AG20443 (cell line): ENCODE results near the gene LRRC15.

Experiments
- DNase-seq: peaks from one replicate; pipeline ENCODE4 v3.0.0; 2012; ENCODE audit warnings: low spot score, mixed read lengths

The LRRC15 gene

DNA sequence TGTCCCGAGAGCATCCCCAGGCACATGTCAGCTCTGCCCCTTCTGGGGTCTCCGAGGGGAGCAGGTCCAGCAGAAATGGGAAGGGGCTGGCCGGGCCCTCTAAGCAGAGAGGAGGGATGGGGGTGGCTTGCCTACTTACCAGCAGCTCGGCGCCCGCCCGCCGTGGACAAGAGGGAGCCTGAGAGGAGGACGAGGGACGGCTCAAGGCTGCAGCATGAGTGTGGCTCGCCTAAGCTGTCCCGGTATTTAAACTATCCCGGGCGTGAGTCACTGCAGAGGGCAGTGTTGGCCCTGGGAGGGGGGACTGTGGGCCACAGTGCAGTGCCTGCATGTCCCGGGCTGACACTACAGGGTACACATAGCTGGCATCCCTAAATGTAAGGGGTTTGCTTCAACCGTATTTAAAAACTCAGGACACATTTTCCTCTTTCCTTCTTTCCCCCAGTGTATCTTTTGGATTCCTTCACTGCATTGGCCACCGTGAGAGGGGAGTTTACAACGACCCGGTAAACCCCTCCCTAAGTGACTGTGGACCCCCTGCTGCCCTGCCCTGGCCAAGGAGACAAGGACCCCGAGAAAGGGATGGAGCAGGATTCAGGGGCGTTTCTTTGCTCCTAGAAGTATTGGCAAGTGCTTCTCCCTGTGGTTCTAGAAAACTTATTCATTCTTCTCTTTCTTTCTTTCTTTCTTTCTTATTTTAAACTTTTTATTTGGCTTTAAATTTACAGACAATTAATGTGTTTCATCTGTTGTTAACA is at the start of gene LRRC15:
TSS of gene LRRC15 (minus strand) at position 222 of the 758 bp plus-strand sequence. CDS start 8,700 bp downstream, outside the sequence.
- DNase-seq: peak; percentile 90

DNA sequence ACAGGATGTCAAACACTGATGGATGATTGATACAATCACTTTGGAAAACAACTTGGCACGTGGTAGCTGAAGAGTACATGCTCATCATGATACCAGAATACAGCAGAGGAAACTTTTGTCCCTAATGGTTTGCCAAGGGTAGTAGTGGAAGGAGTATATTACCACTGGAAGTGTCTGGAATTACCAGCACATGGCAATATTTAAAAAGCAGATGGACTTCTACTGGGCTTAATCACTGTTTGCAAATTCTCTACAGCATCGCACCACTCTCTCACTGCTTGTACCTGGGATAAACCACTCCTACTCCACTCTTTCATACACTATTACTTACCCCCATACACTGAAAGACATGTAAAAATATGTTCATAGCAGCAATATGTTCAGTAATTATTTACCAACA is 49.1 kb upstream of the LRRC15 start:
- DNase-seq: no peak

DNA sequence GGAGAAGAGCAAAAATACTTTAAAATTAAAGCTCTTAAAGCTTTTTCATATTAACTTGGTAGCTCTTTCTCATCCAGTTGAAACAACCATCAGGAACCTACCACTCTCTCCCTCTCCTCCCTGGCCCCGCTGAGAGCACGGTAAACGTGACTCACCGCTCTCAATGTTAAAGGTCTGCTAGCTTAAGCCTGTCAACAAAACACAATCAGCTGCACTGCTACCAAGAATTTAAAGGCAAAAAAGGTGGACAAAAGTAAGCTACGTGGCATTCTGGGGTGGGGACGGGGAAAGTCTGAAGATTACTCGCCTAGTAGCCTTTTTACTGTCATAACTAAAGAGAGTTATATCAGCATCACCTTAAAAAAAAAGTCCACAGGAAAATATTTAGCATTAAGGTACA is 37.9 kb upstream of the LRRC15 start:
- no peak for DNase-seq

DNA sequence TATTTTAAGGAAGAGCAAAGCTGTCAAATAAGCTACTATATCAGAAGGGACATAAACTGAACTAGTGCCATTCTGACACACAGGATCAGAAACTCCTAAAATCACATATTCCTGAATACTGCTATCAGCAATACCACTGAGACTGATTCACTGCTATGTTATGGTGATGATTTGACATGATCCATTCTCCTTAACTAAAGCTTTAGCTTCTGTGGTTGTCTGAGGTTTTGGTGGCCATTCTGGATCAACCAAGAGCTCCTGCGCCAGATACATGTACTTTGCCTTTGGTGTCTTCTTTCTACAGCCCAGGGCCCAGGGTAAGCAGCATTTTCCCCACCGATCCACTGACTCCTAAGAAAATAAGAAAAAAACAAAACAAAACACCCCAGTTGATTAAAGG is 36.2 kb upstream of the LRRC15 start:
- no peak for DNase-seq

DNA sequence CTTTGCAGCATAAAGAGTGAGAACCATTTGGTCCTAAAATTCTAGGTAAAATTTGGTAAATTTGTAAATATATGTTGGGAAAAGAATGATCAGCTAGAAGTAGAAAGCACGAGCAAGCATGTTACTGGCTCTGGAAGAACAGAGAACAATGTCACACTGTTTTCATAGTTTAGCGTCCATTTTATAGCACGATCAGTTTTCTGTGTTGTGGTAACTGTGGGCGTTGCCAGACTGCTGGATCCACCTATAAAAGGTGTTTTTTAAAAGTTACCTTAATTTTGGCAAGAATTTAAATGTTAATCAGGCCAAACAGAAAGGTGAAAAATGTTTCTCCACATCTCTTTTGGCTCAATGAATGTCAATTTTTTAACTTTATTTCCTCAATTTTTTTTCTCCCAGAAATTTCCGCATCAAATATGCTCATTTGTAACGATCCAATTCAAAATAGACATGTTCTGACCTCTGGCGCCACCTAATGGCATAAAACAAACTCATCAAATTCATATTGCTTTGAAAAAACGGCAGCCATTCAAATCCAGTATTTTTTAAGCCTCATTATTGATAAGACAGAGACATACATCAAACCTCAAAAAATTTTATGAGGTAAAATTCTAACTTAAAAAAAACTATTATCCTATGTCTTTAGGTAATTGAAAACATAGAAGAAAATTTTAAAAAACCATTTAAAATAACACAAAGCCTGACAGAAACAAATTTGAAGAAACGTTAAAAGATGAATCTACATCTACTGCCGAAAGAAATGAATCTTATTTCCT is 35.0 kb upstream of the LRRC15 start:
- DNase-seq: peak; percentile 40

DNA sequence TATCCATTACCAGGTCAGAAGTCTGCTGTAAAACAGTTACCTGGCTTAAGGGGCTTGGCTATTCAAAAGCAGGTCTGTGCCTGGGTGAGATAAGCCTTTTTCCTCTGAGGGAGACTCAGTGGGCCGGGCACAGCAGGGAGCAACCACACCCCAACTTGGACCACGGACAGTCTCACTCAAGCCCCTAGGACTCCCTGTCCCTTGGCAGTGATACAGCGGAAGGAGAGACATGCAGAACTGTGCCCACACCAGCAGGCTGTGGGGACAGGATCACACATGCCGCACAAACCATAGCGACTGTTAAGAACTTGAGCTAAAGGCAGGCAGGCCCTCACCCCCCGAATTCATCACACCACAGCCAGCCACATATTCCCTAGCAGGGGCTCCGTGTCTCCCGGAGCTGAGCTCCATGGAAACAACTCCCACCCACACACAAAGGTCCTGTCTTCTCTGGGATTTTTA is 32.4 kb upstream of the LRRC15 start:
- no peak for DNase-seq

DNA sequence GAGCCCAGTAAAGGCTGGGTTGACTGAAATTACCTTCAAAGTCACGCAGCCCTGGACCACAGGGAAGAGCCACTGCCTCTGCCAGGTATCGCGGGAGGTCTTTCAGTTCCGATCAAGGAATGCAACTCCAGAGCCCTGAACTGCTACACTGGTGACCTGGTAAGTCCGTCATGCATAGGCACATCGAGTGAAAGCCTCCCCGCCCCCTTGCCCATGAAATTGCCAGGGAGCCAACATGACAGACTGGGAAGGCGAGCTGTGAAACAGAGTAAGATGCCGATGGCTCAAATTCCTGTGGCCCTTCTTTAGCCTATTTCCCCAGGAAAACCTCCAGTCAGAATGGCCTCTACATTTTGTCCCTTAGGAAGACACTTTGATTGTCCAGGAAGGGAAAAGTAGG is 31.8 kb upstream of the LRRC15 start:
- DNase-seq: no peak

DNA sequence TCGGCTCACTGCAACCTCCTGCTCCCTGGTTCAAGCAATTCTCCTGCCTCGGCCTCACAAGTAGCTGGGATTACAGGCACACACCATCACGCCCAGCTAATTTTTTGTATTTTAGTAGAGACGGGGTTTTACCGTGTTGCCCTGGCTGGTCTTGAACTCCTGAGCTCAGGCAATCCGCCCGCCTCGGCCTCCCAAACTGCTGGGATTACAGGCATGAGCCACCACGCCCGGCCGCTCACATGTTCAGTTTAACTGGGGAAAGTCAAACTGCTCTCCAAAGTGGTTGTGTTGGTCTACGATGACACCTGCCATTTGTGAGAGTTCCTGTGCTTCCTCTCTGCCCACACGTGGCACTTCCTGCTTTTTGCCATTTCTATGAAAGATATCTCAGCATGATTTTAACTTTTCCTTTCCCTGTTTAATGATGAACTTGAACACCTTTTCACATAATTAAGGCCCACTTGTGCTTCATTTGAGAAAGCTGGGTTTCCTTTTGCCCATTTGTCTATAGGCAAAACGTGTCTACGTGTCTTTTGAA is 30.4 kb upstream of the LRRC15 start:
- DNase-seq: no peak

DNA sequence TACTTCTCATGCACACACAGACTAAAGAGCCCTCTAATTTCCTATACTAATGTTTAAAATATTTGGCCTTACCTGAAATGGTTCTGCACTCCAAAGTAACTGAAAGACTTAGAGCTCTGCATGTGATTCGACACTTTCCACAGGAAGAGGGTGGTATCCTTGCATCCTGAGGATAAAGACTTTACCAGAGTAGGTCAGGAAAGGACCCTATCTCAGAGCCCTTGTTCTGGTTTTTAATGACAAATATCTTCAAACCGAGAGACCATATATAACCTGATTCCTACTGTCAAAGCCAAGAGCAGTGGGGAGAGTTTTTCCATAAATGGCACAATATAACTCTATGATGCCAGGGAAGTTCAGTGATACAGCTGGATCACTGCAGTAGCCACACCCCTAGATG is 29.6 kb upstream of the LRRC15 start, which contains the start of gene GP5:
TSS of gene GP5 (minus strand) at position 101 of the 400 bp plus-strand sequence. CDS start 984 bp downstream, outside the sequence.
- no peak for DNase-seq

DNA sequence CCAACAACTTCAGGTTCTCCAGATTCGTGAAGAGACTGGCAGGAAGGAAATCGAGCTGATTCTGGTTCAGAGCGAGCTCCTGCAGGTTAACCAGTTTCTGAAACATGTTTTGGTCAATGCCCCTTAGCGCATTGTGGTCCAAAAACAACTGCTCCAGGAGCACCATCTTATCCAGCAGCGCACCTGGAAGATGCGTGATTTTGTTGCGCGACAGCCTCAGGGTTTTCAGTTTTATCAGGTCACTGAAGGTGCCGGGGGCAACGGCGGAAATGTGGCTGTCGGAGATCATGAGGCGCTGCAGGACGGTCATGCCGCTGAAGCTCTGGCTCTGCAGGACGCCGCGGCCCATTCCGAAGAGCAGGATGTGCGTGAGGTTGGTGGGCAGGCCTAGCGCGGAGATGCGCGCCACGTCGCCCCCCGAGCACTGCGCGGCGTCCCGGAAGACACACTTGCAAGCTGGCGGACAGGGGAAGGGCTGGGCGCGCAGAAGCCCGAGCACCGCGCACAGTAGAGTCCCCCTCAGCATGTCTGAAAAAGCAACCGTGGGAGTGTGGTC is 28.3 kb upstream of the LRRC15 start:
- no peak for DNase-seq

DNA sequence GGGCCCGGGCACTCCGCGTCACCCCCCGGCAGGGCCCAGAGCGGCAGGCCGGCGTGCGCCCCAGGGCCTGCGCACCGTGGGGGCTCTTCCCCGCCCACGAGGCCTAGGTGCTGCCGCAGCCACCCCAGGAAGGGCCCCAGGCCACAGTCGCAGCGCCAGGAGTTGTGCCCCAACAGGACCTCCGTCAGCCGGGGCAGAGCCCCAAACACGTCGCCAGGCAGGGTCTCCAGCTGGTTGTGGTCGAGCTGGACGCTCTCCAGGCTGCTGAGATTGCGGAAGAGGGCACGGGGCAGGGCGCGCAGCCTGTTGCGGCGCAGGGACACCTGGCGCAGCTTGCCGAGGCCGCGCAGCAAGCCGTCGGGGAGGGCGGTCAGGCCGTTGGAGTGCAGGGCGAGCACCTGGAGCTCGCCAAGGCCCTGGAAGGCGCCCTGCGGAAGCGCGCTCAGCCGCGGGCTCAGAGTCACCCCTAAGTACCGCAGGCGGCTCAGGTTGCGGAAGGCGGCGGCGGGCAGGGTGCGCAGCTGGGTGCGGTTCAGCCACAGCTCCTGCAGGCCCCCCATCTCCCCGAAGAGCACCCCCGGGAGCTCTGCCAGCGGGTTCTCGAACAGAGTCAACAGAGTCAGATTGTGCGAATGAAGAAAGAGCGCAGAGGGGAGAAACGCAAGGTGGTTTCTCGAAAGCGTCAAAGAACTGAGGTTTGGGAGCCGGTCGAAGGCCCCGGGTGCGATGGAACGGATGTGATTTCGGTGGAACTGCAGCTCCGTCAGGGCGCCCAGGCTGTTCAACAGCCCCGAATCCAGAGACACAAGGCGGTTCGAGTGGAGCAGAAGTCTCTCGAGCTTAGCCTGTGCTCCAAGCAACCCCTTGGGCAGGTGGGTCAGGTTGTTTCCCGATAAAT is 27.6 kb upstream of the LRRC15 start:
- DNase-seq: no peak

DNA sequence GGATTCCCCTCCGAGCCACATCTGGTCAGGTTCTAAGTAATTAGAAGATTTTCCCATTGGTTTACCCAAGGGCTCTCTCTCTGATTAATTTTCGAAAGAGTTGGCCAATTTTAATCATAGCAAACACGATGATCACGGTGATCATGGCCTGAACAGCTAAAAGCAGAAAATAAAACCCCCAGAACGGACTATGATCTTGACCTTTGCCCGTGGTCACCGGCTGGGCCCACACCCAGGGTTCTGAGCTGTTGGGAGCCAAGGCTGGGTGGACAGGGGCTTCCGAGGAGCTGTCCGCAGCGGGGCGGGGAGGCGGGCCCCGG is 27.0 kb upstream of the LRRC15 start:
- DNase-seq: peak; percentile 30

DNA sequence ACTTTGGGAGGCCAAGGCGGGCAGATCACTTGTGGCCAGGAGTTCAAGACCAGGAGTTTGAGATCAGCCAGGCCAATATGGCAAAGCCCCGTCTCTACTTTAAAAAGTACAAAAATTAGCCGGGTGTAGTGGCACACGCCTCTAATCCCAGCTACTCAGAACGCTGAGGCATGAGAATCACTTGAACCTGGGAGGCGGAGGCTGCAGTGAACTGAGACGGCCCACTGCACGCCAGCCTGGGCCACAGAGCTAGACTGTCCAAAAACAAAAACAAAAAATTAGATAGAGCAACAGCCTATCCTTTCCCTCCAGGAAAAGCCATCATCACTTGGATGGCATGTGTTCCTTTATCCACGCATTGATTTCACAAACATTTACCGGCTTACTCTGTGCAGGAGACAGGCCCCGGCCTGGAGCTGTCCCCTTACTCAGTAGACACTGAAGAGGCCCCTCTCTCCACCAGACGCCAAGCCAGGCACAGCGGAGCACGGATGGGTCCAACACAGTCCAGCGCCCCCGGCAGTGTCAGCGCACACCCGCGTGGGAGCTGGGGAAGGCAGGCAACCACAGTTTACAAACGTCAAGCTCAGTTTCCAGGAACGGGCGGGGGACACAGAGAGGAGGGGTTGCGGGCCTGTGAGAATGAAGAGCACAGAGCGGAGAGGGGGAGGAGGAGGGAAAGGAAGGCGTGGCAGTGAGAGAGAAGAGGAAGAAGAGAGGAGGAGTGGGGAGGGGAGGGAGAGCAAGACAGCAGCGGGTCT is 26.4 kb upstream of the LRRC15 start:
- peak; percentile 70 for DNase-seq

DNA sequence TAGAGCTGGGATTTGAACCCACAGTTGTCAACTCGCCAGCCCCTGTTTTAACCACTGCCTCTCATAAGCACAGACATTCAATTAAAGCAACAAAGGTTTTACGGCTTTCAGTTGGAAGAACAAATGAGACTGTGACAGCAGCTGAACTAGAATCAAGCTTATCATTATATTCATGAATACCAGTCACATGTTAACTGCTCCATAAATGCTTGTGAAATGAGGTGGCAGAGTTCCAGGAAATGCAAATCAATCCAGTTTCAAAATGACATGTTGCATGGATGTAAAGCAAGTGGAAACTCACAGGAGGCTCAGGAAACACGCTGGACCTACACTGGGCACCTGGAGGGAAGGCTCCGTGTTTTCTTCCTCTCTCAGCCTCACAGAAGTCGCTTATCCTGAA is 25.7 kb upstream of the LRRC15 start:
- DNase-seq: no peak

DNA sequence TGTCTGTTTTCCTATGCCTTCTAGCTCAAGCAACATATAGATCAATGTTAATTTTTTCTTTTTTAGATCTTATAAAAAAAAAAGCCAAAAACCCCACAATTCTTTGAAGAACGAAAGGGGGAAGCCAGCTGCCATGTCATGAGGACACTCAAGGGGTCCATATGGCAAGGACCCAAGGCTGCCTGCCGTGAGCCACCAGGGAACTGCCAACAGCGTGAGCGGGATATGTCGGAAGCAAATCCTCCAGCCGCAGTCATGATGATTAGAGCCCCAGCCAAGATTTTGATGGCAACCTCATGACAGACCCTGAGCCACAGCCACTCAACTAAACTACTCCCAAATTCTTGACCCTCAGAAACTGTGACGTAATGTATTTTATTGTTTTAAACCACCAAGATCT is 23.0 kb upstream of the LRRC15 start:
- DNase-seq: no peak

DNA sequence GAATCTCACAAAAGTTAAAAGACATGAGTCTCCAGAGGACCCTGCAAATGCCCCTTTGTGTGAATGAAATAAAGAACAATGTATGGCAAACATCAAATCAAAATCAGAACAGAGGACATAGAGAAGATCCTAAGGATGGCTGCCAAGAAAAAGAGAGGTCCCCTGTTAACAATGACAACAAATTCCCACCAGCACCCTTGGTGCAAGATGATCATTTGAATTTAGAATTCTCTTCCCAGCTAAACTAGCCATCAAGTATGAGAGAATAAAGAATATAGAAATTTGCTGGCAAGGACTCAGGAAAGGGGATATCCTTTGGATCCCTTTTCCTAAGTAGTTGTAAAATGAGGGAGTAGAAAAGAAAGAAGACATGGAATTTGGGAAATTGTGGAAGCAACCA is 21.3 kb upstream of the LRRC15 start:
- no peak for DNase-seq

DNA sequence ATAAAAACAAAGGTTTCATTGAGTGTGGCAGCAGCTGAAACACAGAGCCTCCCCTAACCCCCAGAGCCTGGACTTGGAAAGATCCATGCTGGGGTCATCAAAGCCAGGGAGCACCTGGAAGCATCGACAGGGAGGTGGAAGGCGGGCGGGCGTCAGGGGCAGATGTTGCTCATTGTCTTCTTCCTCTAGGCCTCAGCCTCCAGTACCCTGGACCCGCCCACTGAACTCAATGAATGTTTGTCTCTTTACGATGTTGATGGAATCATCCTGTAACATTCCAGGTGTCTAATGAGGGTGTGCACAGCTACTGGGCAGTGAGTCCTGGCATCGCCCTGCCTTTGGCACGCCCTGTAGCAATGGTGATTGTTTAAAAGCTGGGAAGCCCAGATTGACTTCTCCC is 19.7 kb upstream of the LRRC15 start:
- DNase-seq: no peak

DNA sequence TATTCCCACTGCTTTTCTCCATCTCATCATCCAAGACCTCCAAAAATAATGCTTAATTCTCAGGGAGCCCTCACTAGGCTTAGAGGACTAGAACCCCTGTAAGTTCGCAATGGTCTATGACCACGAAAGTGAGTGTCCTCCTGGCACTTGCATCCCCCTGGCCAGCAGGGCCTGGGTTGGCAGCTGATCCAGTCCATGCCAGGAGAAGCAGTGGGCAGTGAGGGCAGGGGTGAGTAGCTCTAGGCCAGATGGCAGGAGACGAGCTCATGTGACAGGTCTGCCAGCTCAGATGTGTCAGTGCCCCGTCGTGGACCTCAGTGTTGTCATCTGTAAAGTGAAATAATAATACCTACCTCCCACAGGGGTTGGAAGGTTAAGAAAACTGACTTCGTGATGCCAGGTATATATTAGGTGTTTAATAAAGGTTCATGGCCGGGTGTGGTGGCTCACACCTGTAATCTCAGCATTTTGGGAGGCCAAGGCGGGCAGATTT is 18.4 kb upstream of the LRRC15 start:
- DNase-seq: no peak

DNA sequence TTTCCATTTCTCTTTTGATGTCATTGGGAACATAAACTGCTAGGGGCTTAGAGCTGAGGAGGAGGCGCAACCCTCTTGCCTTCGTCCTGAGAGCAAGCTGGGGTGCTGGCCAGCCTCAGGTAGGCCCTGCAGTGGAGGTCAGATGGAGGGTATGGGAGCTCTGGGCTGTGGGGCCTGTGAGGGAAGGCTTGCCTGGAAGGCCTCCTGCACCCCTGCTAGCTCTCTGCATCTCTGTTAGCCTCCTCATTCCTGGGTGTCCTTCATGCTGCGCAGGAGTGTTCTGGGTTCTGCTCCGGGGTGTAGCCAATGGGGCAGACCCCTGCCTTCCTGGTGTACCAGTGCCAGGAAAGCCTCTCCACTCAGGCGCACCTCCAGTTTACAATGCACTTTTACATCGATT is 17.7 kb upstream of the LRRC15 start:
- DNase-seq: no peak

DNA sequence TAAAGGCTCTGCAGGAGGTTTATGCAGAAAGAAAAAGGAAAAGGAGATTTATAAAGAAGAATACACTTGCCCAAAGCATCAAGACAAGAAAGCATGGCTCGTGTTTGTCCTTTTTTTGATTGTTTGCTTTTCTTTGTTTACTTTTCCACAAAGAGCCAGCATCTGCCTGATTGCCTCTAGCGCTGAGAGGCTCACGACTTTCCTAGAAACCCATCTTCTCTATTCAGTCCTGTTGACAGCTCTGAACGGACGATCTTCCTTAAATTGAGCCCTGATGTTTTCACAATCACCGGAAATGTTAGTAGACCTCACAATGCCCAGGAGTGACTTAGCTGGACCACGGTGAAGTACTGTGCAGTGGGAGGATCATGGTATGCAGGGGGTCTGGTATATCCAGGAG is 17.1 kb upstream of the LRRC15 start:
- DNase-seq: no peak

DNA sequence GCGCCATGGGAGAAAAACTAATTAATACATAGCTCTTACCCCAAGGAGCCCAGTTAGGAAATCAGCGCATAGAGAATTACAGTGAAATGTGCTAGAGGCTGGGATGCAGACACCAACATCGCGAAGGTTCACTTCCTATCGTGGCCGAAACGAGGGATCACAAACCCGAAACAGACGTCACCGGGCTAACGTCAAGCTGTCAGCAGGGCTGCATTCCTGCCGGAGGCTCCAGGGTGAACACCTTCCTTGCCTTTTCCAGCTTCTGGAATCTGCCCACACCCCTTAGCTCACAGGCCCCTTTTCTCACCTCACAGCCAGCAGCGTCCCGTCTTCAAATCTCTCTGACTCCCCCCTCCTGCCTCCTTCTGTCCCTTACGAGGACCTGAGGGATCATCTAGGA is 16.5 kb upstream of the LRRC15 start:
- DNase-seq: no peak
